SK-N-MC (cell line): ENCODE data around the gene MFN2.

Experiments
- EZH2 ChIP-seq: fragments of 200-600 bp; sonication (generic); IDR thresholded peaks from one replicate; pipeline ENCODE4 v1.6.1; 2017; ENCODE audit warnings: antibody characterized with exemption
- POLR2AphosphoS5 ChIP-seq: IDR thresholded peaks from 2 replicates; pipeline ENCODE4 v1.6.1; 2012; ENCODE audit warnings: mild to moderate bottlenecking, low read depth, low read length, borderline replicate concordance

DNA sequence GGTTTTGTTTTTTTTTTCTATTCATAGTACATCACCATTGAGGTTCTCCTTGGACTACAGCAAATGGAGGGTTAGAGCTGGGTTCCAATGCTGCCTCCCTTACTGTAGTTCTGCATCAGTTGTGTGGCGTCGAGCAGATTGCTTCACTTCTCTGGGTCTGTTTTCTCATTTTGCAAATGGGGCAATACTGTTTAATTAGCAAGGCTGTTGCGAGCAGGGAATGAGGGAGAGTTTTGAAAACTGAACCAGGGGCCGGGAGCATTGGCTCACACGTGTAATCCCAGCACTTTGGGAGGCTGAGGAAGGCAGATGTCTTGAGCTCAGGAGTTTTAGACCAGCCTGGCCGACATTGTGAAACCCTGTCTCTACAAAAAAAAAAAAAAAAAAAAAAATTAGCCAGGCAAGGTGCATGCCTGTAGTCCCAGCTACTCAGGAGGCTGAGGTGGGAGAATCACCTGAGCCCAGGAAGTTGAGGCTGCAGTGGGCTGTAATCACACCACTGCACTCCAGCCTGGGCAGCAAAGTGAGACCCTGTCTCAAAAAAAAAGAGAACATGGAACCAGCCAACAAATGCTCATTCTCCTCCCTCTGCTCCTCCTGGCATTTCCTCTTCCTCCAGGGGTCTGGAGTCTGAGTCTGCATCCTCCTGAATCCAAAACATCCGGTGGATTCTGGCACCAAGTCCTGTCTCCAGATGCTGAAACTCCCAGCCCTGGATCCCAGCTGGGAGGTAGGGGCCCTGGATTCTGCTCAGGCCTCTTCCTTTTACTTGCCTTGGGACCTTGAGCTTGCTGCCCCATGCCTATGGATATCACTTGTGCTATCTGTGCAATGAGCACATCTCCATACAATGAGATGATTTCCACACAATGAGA, 49.4 kb upstream of the MFN2 start:
- TF ChIP-seq EZH2 (no peak), POLR2AphosphoS5 (no peak)
